Myocyte (in vitro differentiated cells): Measurements from ENCODE around the gene NBPF15. TPM values are rescaled to one million over a fixed set of nuclear protein-coding genes. Genes with fewer than 3 reads are reported as not detected.

ENCODE experiments used
- total RNA-seq: library from RNA; depleted of rRNA; stranded (reverse); fragments of >200 nt; gene quantifications from 2 replicates; pipeline ENCODE4 v1.2.3, GENCODE V29; 2014

The NBPF15 gene
- total RNA-seq, 1 donor from 2014 or later, result 27.0 TPM

Other genes with a start within 250 kb of the NBPF15 start
- not detected in 2 replicates for gene PPIAL4E, start 88.0 kb downstream of the NBPF15 start, total RNA-seq
- gene PPIAL4F, start 131.2 kb upstream of the NBPF15 start, total RNA-seq, result not detected in 2 replicates